ENCODE results near the gene ABHD8.

DNA sequence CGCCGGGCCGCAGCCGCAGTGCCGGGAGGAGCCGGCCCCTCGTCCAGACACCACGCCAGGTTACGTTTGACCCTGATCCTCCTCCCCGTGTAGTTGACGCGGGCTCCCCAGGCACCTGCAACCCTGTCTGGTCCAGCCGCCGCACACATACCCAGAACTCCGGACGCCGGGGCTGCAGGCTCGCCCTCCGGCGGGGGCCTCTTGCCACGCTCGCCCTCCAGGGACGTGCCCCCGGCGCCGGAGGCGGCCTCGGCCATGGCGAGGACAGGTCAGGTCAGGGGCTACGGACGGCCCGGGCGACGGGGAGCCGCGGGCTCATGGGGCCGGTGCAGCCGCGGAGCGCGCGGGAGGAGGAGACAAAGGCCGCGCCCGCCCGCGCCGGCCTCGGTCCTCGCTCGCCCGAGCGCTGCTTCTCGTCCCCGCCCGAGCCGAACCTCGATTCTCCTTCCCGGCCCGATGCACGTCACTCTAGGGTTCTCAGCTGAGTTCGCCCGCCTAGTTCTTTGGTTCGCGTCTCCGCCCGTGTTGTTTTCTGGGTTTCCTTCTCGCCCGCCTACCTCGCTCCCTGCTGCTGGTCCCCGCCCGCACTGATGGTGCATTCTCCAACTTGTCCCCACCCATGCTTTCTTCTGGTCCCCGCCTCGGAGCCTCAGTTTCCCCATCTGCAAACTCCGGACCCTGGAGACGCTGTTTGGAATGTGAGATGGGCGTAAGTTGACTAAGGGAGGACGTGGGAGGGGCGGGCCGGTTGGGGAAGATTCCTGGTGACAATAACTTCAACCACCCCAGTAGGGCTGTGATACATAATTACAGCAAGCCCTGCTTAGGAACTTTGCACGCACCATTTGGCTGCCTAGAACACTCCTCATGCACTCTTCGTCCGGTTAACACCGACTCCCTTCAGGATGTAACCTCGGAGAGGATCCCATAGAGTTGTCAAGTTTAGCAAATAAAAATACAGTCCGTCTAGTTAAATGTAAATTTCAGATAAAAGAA is 31.5 kb upstream of the ABHD8 start, which contains the start of gene ANO8:
- TF ChIP-seq, protein P1, sequence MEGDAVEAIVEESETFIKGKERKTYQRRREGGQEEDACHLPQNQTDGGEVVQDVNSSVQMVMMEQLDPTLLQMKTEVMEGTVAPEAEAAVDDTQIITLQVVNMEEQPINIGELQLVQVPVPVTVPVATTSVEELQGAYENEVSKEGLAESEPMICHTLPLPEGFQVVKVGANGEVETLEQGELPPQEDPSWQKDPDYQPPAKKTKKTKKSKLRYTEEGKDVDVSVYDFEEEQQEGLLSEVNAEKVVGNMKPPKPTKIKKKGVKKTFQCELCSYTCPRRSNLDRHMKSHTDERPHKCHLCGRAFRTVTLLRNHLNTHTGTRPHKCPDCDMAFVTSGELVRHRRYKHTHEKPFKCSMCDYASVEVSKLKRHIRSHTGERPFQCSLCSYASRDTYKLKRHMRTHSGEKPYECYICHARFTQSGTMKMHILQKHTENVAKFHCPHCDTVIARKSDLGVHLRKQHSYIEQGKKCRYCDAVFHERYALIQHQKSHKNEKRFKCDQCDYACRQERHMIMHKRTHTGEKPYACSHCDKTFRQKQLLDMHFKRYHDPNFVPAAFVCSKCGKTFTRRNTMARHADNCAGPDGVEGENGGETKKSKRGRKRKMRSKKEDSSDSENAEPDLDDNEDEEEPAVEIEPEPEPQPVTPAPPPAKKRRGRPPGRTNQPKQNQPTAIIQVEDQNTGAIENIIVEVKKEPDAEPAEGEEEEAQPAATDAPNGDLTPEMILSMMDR (IDR thresholded peaks at IDR 0.05; ENCODE audit: low read length): no peak
- TF ChIP-seq EZH2 (IDR thresholded peaks at IDR 0.05; ENCODE audit: borderline replicate concordance, low read length): no peak

All from OCI-LY1 (cell line).